ENCODE measurements around the gene SMOC1.

DNA sequence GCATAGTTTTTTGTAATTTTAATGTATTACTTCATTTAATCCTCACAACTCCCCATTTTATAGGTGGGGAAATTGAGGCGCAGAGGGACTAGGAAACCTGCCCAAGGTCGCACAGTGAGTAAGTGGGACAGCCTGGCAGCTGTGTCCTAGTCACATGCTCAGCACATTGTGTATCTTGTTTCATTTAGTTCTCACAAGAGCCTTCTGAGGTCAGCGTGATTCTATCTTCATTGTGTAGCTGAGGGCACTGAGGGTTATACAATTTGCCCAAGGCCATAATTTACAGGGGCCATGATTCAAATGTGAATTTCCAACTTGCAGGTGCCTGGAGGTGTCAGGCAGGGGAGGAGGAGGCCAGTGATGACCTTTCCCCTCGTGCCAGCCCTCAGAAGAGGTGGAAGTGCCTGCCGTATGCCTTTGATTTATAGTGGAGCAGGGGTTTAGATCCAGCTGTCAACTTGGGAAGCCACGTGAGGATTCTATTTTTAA lies 30.3 kb upstream of the SMOC1 start:
- TF ChIP-seq, protein P1, sequence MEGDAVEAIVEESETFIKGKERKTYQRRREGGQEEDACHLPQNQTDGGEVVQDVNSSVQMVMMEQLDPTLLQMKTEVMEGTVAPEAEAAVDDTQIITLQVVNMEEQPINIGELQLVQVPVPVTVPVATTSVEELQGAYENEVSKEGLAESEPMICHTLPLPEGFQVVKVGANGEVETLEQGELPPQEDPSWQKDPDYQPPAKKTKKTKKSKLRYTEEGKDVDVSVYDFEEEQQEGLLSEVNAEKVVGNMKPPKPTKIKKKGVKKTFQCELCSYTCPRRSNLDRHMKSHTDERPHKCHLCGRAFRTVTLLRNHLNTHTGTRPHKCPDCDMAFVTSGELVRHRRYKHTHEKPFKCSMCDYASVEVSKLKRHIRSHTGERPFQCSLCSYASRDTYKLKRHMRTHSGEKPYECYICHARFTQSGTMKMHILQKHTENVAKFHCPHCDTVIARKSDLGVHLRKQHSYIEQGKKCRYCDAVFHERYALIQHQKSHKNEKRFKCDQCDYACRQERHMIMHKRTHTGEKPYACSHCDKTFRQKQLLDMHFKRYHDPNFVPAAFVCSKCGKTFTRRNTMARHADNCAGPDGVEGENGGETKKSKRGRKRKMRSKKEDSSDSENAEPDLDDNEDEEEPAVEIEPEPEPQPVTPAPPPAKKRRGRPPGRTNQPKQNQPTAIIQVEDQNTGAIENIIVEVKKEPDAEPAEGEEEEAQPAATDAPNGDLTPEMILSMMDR (IDR thresholded peaks at IDR 0.05), result no peak
- no peak for TF ChIP-seq POLR2A (IDR thresholded peaks at IDR 0.05)

Data from ovary (tissue), 3 donors.